ENCODE results near the gene DNAJC3. TPM values are rescaled to one million over a fixed set of nuclear protein-coding genes. Genes with fewer than 3 reads are reported as not detected.

The DNAJC3 gene
- total RNA-seq, 1 donor from 2014 or later: 51.7 TPM

DNA sequence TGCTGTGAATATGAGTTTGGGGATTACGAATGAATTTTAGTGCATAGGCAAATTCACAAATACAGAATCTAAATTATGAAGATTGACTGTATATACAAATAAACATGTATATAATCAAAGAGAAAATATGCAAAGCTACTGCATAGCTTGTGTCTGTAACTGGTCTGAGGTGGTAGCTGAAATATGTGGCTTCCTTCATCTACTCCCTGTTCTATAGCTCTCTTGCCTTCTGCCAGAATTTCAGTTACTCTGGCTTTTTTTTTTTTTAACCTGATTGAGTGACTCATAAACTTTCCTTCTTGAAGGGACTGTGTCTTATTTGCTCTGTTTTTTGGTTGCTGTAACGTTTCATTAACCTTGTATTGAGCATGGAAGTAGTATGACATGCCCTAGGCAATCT lies 26.6 kb downstream of the DNAJC3 start:
- no peaks in the 10 kb centered on the region for H3K27me3 Mint-ChIP-seq (ENCODE audit: low read depth, unreplicated experiment)
- Histone ChIP-seq H3K79me2 (ENCODE audit: insufficient read depth, low read length) (peaks cover 98% of the 10 kb centered on the region), H3K27ac (ENCODE audit: low read depth, low read length) (no peak overlapping the region), H3K4me2 (ENCODE audit: low read length) (no peak overlapping the region), H3K9me3 (ENCODE audit: insufficient read depth, low read depth, low read length) (no peaks in the 10 kb centered on the region), H2AFZ (ENCODE audit: low read depth, low read length) (no peak overlapping the region), H3K9ac (ENCODE audit: low read length) (no peak overlapping the region), H4K20me1 (ENCODE audit: insufficient read depth, low read length) (peaks cover 97% of the 10 kb centered on the region), H3K4me1 (ENCODE audit: insufficient read depth, low read length) (no peaks in the 10 kb centered on the region), H3K4me3 (ENCODE audit: insufficient read depth, low read depth, low read length) (no peak overlapping the region), H3K36me3 (ENCODE audit: insufficient read depth, low read length) (no peaks in the 10 kb centered on the region), H3K27me3 (ENCODE audit: insufficient read depth, low read length) (no peaks in the 10 kb centered on the region)
- H3K36me3 Mint-ChIP-seq (ENCODE audit: low read depth, unreplicated experiment): no peaks in the 10 kb centered on the region
- H3K27ac Mint-ChIP-seq (ENCODE audit: unreplicated experiment): no peak overlapping the region
- DNase-seq (ENCODE audit: low read depth) (no peak), FAIRE-seq (no peak)
- peaks cover 14% of the 10 kb centered on the region for H3K4me1 Mint-ChIP-seq (ENCODE audit: low read depth, unreplicated experiment)
- peaks cover 2% of the 10 kb centered on the region for H3K9me3 Mint-ChIP-seq (ENCODE audit: unreplicated experiment)
- no peak overlapping the region for H3K4me3 Mint-ChIP-seq (ENCODE audit: unreplicated experiment)
- no peak for TF ChIP-seq EZH2 (IDR thresholded peaks at IDR 0.05; ENCODE audit: insufficient read depth, low read length)
- TF ChIP-seq, protein P1, sequence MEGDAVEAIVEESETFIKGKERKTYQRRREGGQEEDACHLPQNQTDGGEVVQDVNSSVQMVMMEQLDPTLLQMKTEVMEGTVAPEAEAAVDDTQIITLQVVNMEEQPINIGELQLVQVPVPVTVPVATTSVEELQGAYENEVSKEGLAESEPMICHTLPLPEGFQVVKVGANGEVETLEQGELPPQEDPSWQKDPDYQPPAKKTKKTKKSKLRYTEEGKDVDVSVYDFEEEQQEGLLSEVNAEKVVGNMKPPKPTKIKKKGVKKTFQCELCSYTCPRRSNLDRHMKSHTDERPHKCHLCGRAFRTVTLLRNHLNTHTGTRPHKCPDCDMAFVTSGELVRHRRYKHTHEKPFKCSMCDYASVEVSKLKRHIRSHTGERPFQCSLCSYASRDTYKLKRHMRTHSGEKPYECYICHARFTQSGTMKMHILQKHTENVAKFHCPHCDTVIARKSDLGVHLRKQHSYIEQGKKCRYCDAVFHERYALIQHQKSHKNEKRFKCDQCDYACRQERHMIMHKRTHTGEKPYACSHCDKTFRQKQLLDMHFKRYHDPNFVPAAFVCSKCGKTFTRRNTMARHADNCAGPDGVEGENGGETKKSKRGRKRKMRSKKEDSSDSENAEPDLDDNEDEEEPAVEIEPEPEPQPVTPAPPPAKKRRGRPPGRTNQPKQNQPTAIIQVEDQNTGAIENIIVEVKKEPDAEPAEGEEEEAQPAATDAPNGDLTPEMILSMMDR (IDR thresholded peaks at IDR 0.05; ENCODE audit: insufficient read depth, low read depth, low read length): no peak

DNA sequence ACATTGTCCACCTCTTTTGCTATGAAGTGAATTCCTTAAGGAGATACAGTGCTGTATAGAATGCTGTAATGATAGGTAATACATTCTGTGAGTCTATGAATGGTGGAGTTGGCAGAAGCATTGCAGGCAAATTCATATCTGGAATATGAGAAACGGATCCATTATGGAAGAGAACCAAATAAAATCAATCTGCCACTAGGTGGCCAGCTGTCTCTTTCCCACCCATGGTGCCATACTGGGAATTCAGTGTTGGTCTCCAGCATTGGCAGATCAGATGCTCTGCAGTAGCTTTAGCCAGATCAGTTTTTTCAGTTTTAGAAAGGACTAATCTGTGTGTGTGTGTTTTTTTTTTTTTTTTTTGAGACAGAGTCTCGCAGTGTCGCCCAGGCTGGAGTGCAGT lies 27.6 kb downstream of the DNAJC3 start:
- no peaks in the 10 kb centered on the region for H3K36me3 Mint-ChIP-seq (ENCODE audit: low read depth, unreplicated experiment)
- Histone ChIP-seq H3K27ac (ENCODE audit: low read depth, low read length) (no peak overlapping the region), H3K4me2 (ENCODE audit: low read length) (no peak overlapping the region), H3K36me3 (ENCODE audit: insufficient read depth, low read length) (no peaks in the 10 kb centered on the region), H3K4me1 (ENCODE audit: insufficient read depth, low read length) (no peaks in the 10 kb centered on the region), H3K79me2 (ENCODE audit: insufficient read depth, low read length) (peaks cover 96% of the 10 kb centered on the region), H3K4me3 (ENCODE audit: insufficient read depth, low read depth, low read length) (no peak overlapping the region), H3K27me3 (ENCODE audit: insufficient read depth, low read length) (no peaks in the 10 kb centered on the region), H3K9ac (ENCODE audit: low read length) (no peak overlapping the region), H4K20me1 (ENCODE audit: insufficient read depth, low read length) (peaks cover 91% of the 10 kb centered on the region), H2AFZ (ENCODE audit: low read depth, low read length) (no peak overlapping the region), H3K9me3 (ENCODE audit: insufficient read depth, low read depth, low read length) (no peaks in the 10 kb centered on the region)
- DNase-seq (ENCODE audit: low read depth): no peak
- H3K27me3 Mint-ChIP-seq (ENCODE audit: low read depth, unreplicated experiment): no peaks in the 10 kb centered on the region
- peaks cover 14% of the 10 kb centered on the region for H3K4me1 Mint-ChIP-seq (ENCODE audit: low read depth, unreplicated experiment)
- no peak for FAIRE-seq
- no peak overlapping the region for H3K4me3 Mint-ChIP-seq (ENCODE audit: unreplicated experiment)
- no peak overlapping the region for H3K27ac Mint-ChIP-seq (ENCODE audit: unreplicated experiment)
- TF ChIP-seq, protein P1 (IDR thresholded peaks at IDR 0.05; ENCODE audit: insufficient read depth, low read depth, low read length): peak; percentile 18
- TF ChIP-seq EZH2 (IDR thresholded peaks at IDR 0.05; ENCODE audit: insufficient read depth, low read length): no peak
- peaks cover 2% of the 10 kb centered on the region for H3K9me3 Mint-ChIP-seq (ENCODE audit: unreplicated experiment)

DNA sequence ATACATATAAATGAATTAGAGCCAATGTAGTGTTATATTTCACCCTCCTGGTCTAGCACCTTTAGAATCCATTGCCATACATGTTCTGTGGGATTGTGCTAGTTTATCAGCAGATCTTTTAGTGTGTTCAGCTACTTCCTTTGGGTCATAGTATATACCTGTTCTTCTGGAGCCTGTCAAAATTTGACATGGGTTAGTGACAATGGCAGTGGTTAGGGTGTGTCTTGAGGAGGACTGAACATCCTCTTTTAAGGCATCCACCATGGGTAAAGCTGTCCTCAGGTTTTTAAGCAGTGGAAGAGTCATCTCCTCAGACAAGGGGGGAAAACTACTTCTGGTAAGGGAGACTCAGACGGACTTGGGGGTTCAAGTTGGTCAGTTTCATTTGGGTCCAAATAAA lies 29.4 kb downstream of the DNAJC3 start:
- no peak overlapping the region for H3K27ac ChIP-seq (ENCODE audit: low read depth, low read length)
- no peak overlapping the region for H2AFZ ChIP-seq (ENCODE audit: low read depth, low read length)
- no peaks in the 10 kb centered on the region for H3K27me3 ChIP-seq (ENCODE audit: insufficient read depth, low read length)
- H3K4me1 Mint-ChIP-seq (ENCODE audit: low read depth, unreplicated experiment): peaks cover 14% of the 10 kb centered on the region
- H3K9me3 ChIP-seq (ENCODE audit: insufficient read depth, low read depth, low read length): no peaks in the 10 kb centered on the region
- peaks cover 3% of the 10 kb centered on the region for H3K36me3 Mint-ChIP-seq (ENCODE audit: low read depth, unreplicated experiment)
- H3K4me3 Mint-ChIP-seq (ENCODE audit: unreplicated experiment): no peak overlapping the region
- FAIRE-seq (no peak), DNase-seq (ENCODE audit: low read depth) (no peak)
- no peak for TF ChIP-seq EZH2 (IDR thresholded peaks at IDR 0.05; ENCODE audit: insufficient read depth, low read length)
- TF ChIP-seq, protein P1 (IDR thresholded peaks at IDR 0.05; ENCODE audit: insufficient read depth, low read depth, low read length): no peak
- peaks cover 3% of the 10 kb centered on the region for H3K36me3 ChIP-seq (ENCODE audit: insufficient read depth, low read length)
- no peaks in the 10 kb centered on the region for H3K27me3 Mint-ChIP-seq (ENCODE audit: low read depth, unreplicated experiment)
- no peak overlapping the region for H3K9ac ChIP-seq (ENCODE audit: low read length)
- peaks cover 82% of the 10 kb centered on the region for H3K79me2 ChIP-seq (ENCODE audit: insufficient read depth, low read length)
- H3K27ac Mint-ChIP-seq (ENCODE audit: unreplicated experiment): no peak overlapping the region
- H3K4me2 ChIP-seq (ENCODE audit: low read length): no peak overlapping the region
- H3K9me3 Mint-ChIP-seq (ENCODE audit: unreplicated experiment): peaks cover 2% of the 10 kb centered on the region
- H3K4me3 ChIP-seq (ENCODE audit: insufficient read depth, low read depth, low read length): no peak overlapping the region
- peaks cover 77% of the 10 kb centered on the region for H4K20me1 ChIP-seq (ENCODE audit: insufficient read depth, low read length)
- H3K4me1 ChIP-seq (ENCODE audit: insufficient read depth, low read length): no peaks in the 10 kb centered on the region
